ENCODE results near the gene GPHN.
"Not testable (repeated sequence)": the region's sequence is repeated elsewhere in the genome, so short reads cannot be mapped to it uniquely, and the experiment has no call there.

GPHN gene

DNA sequence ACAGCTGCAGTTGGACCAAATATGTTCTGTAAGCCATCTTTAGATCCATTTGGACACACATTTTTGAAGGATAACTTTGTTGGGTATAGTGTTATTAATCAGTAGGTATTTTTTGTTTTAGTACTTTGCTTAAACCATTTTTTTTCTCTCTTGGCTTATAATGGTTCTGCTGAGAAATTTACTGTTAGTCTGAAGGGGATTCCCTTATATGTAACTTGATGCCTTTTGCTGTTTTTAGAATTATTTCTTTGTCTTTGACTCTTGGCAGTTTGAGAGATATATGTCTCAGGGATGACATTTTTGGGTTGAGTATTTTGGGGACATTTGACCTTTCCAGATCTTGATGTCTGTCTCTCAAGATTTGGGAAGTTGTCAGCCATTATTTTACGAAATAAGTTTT, 169.8 kb downstream of the GPHN start:
- H3K4me3 ChIP-seq (ENCODE audit: low read length) = no peak overlapping the region
- no peak for DNase-seq (ENCODE audit: low read depth)
- TF ChIP-seq, protein P1, sequence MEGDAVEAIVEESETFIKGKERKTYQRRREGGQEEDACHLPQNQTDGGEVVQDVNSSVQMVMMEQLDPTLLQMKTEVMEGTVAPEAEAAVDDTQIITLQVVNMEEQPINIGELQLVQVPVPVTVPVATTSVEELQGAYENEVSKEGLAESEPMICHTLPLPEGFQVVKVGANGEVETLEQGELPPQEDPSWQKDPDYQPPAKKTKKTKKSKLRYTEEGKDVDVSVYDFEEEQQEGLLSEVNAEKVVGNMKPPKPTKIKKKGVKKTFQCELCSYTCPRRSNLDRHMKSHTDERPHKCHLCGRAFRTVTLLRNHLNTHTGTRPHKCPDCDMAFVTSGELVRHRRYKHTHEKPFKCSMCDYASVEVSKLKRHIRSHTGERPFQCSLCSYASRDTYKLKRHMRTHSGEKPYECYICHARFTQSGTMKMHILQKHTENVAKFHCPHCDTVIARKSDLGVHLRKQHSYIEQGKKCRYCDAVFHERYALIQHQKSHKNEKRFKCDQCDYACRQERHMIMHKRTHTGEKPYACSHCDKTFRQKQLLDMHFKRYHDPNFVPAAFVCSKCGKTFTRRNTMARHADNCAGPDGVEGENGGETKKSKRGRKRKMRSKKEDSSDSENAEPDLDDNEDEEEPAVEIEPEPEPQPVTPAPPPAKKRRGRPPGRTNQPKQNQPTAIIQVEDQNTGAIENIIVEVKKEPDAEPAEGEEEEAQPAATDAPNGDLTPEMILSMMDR (IDR thresholded peaks at IDR 0.05; ENCODE audit: insufficient read depth, low read depth, low read length, missing control alignments) = no peak

DNA sequence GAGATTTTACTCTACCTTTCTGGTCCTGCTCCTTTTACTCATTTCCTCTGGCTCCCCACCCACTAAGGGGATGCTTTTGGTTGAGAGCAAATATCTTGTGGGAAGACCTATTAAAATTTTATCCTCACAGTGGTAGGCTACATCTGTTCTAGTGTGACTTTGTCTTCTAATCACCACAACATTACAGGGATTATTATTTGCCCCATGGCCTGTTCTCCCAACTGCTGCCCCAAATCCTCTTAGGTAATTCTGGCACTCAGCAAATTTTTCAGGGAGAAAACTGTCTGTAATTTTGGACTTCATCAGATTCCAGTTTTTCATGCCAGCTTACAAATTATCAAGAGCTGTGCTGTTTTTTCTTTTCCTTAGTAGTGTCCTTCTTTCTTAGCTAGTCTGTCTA, 172.3 kb downstream of the GPHN start:
- TF ChIP-seq, protein P1 (IDR thresholded peaks at IDR 0.05; ENCODE audit: insufficient read depth, low read depth, low read length, missing control alignments) = no peak
- no peak for DNase-seq (ENCODE audit: low read depth)

DNA sequence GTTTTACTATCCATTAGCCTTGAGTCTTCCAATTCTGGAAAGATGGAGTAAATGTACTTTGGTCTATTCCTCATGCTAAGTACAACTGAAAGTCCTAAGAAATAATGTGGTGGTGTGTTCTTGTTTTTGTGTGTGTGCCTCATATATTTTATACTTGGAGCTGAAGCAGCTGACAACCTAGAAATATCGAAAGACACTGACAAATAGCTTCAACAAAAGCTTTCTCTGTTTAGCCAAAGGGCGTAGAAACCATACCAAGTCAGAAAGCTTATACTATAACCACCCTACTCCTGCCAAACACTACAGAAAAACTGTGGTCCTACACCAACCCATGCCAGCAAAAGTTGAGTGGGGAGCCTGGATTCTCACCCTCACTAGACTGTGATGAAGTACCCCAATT, 188.4 kb downstream of the GPHN start:
- no peak for DNase-seq (ENCODE audit: low read depth)
- TF ChIP-seq, protein P1 (IDR thresholded peaks at IDR 0.05; ENCODE audit: insufficient read depth, low read depth, low read length, missing control alignments) = no peak
- H3K4me3 ChIP-seq (ENCODE audit: low read length) = no peak overlapping the region

More for the DNA sequence above, 172.3 kb downstream of the GPHN start:
- H3K4me3 ChIP-seq (ENCODE audit: low read length) = no peak overlapping the region

DNA sequence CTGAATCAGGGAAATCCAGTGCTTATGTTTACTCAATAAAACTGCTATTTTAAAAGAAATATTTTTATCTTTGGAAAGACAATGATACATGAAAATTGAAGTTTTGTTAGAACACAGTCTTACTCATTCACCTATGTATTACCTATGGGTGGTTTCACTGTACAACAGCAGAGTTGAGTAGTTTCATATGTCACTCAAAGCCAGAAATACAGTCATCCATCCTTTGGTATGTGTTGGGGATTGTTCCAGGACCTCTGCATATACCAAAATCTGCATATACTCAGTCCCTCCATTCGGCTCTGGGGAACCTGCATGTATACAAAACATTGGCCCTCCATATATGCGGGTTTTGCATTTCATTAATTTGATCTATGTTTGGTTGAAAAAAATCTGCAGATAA, 190.6 kb downstream of the GPHN start:
- peak; percentile 18 for DNase-seq (ENCODE audit: low read depth)
- TF ChIP-seq, protein P1 (IDR thresholded peaks at IDR 0.05; ENCODE audit: insufficient read depth, low read depth, low read length, missing control alignments) = no peak
- H3K4me3 ChIP-seq (ENCODE audit: low read length) = no peak overlapping the region

DNA sequence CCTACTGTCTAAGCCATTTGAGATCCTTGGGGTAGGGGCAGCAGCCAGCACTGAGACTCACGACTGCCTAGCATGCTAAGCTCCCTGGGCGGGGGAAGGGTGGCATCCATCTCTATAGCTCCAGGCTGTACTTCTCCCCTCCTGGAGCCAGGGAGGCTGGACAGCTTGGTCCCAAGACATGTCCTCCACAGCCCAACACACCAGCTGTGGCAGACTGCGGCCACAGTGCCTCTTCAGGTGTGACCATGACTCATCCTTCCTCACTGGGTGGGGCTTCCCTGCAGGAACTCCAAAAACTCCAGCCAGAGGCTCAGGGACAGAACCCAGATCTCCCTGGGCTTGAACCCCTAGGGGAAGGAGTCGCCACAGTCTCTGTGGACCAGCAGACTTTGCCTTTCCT, 193.9 kb downstream of the GPHN start:
- no peak overlapping the region for H3K4me3 ChIP-seq (ENCODE audit: low read length)
- peak; percentile 6 for DNase-seq (ENCODE audit: low read depth)
- TF ChIP-seq, protein P1 (IDR thresholded peaks at IDR 0.05; ENCODE audit: insufficient read depth, low read depth, low read length, missing control alignments) = no peak

DNA sequence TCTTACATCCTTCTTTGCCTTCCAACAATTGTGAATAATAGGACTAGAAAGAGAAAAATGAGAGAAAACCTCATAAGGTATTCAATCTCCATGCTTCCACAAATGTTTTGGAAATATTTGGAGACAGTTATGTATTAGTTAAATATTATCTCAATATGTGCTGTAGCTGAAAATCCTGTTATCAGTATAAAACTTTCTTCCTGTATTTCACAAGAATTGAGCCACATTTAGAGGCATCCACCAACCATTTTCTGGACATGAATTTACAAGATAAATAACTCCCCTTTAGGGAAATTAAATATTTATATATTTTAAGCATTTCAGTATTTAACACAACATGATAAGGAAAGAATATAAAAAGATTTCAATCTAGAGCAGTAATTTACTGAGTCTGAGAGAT, 200.3 kb downstream of the GPHN start:
- DNase-seq (ENCODE audit: low read depth) = no peak
- TF ChIP-seq, protein P1 (IDR thresholded peaks at IDR 0.05; ENCODE audit: insufficient read depth, low read depth, low read length, missing control alignments) = no peak
- H3K4me3 ChIP-seq (ENCODE audit: low read length) = no peak overlapping the region

DNA sequence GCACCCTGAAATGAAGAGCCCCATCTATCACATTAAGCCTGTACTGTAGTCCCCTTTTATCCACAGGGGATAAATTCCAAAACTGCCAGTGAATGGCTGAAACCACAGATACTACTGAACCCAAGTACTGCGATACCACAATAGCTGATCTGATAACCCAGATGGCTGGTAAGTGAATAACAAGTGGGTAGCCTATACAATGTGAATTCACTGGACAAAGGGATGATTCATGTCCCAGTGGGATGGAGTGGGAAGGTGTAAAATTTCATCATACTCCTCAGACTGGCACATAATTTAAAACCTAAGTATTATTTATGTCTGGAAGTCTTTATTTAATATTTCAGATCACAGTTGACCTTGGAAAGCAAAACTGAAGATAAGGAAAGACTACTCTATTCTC, 201.3 kb downstream of the GPHN start:
- TF ChIP-seq, protein P1 (IDR thresholded peaks at IDR 0.05; ENCODE audit: insufficient read depth, low read depth, low read length, missing control alignments) = no peak
- DNase-seq (ENCODE audit: low read depth) = peak; percentile 65
- H3K4me3 ChIP-seq (ENCODE audit: low read length) = no peak overlapping the region

DNA sequence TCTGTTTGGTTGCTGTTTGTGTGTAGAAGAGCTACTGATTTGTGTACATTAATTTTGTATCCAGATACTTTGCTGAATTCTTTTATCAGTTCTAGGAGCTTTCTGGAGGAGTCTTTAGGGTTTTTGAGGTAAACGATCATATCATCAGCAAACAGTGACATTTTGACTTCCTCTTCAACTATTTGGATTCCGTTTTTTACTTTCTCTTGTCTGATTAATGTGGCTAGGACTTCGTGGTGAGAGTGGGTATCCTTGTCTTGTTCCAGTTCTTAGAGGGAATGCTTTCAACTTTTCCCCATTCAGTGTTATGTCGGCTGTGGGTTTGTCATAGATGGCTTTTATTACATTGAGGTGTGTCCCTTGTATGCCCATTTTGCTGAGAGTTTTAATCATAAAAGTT, 206.3 kb downstream of the GPHN start:
- DNase-seq (ENCODE audit: low read depth); H3K4me3 ChIP-seq (ENCODE audit: low read length): not testable (repeated sequence)

DNA sequence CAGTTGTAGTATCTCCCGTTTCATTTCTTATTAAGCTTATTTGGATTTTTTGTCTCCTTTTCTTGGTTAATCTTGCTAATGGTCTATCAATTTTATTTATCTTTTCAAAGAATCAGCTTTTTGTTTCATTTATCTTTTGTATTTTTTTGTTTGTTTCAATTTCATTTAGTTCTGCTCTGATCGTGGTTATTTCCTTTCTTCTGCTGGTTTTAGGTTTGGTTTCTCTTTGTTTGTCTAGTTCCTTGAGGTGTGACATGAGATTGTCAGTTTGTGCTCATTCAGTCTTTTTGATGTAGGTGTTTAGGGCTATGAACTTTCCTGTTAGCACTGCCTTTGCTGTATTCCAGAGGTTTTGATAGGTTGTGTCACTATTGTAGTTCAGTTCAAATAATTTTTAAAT, 207.4 kb downstream of the GPHN start:
- DNase-seq (ENCODE audit: low read depth) = not testable (repeated sequence)

More for the DNA sequence above, 207.4 kb downstream of the GPHN start:
- not testable (repeated sequence) for H3K4me3 ChIP-seq (ENCODE audit: low read length)

All from epithelial cell of esophagus (primary cell).